Ishikawa (cell line): Measurements from ENCODE around the gene LONP1.

Experiments used
- CEBPB ChIP-seq: IDR thresholded peaks from 2 replicates; pipeline ENCODE4 v1.6.1; 2012
- CREB1 ChIP-seq: IDR thresholded peaks from 2 replicates; pipeline ENCODE4 v1.6.1; 2012; ENCODE audit warnings: low read depth
- EGR1 ChIP-seq: IDR thresholded peaks from 2 replicates; pipeline ENCODE4 v1.6.1; 2012
- EP300 ChIP-seq: IDR thresholded peaks from 2 replicates; pipeline ENCODE4 v1.6.1; 2012; ENCODE audit warnings: borderline replicate concordance
- FOXM1 ChIP-seq: IDR thresholded peaks from 2 replicates; pipeline ENCODE4 v1.6.1; 2012; ENCODE audit warnings: low read depth, borderline replicate concordance
- NFIC ChIP-seq: IDR thresholded peaks from 2 replicates; pipeline ENCODE4 v1.6.1; 2012
- RAD21 ChIP-seq: IDR thresholded peaks from 2 replicates; pipeline ENCODE4 v1.6.1; 2012; ENCODE audit warnings: low read depth
- REST ChIP-seq: IDR thresholded peaks from 2 replicates; pipeline ENCODE4 v1.6.1; 2012; ENCODE audit warnings: low read depth, mild to moderate bottlenecking
- TAF1 ChIP-seq: IDR thresholded peaks from 2 replicates; pipeline ENCODE4 v1.6.1; 2012; ENCODE audit warnings: low read depth, mild to moderate bottlenecking
- TCF12 ChIP-seq: IDR thresholded peaks from 2 replicates; pipeline ENCODE4 v1.6.1; 2012; ENCODE audit warnings: low read depth
- TEAD4 ChIP-seq: IDR thresholded peaks from 2 replicates; pipeline ENCODE4 v1.6.1; 2012
- YY1 ChIP-seq: IDR thresholded peaks from 2 replicates; pipeline ENCODE4 v1.6.1; 2012; ENCODE audit warnings: low read depth
- ZBTB7A ChIP-seq: IDR thresholded peaks from 2 replicates; pipeline ENCODE4 v1.6.1; 2012; ENCODE audit warnings: low read depth
- TF ChIP-seq, protein P1 (sequence below): IDR thresholded peaks from 2 replicates; pipeline ENCODE4 v1.6.1; 2012
- TF ChIP-seq, protein P2 (sequence below): IDR thresholded peaks from 2 replicates; pipeline ENCODE4 v1.6.1; 2012

LONP1 gene

DNA sequence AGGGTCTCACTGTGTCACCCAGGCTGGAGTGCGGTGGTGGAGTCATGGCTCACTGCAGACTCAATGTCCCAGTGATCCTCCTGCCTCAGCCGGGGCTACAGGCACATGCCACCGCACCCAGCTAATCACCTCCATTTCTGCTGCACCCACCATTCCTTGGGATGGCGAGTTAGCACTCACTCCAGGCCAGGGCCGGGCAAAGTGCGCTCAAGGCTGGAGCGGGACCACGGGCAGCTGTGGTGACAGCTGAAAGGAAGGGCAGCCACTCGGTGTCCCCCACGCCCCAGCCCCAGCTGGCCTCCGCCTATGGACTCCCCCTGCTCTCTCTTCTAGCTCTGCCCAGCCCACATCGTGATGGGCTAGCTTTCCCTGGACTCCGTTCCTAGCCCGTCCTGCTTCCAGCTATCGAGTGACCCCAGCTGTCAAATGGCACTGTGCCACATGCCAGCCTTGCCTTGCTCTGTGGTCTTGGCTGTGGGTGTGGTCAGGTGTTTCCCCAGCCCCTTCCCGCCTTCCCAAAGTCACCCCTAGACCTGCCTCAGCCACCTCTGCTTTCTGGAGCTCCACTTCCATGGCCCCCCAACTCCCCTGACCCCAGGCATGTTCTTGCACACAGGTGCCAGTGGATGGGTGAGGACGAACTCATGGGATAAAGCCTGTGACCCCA is 43.7 kb downstream of the LONP1 start:
- no peak for TF ChIP-seq TEAD4
- no peak for TF ChIP-seq EP300
- TF ChIP-seq ZBTB7A = no peak
- TF ChIP-seq, protein P1, sequence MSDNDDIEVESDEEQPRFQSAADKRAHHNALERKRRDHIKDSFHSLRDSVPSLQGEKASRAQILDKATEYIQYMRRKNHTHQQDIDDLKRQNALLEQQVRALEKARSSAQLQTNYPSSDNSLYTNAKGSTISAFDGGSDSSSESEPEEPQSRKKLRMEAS = no peak
- TF ChIP-seq TCF12 = no peak
- no peak for TF ChIP-seq CEBPB
- TF ChIP-seq, protein P2, sequence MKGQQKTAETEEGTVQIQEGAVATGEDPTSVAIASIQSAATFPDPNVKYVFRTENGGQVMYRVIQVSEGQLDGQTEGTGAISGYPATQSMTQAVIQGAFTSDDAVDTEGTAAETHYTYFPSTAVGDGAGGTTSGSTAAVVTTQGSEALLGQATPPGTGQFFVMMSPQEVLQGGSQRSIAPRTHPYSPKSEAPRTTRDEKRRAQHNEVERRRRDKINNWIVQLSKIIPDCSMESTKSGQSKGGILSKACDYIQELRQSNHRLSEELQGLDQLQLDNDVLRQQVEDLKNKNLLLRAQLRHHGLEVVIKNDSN = no peak
- no peak for TF ChIP-seq YY1

GRCh38 chr19:5674714-5675113 is 45.2 kb downstream of the LONP1 start:
- TF ChIP-seq, protein P1 = no peak
- TF ChIP-seq TEAD4 (no peak), RAD21 (no peak), CEBPB (no peak), FOXM1 (no peak), EGR1 (no peak), CREB1 (no peak), NFIC (no peak), YY1 (no peak), EP300 (no peak), TAF1 (no peak), ZBTB7A (no peak), REST (no peak), TCF12 (no peak)
- TF ChIP-seq, protein P2 = no peak

GRCh38 chr19:5673752-5674151 is 46.2 kb downstream of the LONP1 start:
- TF ChIP-seq, protein P2 = no peak
- TF ChIP-seq EGR1 (no peak), EP300 (no peak), ZBTB7A (no peak)

DNA sequence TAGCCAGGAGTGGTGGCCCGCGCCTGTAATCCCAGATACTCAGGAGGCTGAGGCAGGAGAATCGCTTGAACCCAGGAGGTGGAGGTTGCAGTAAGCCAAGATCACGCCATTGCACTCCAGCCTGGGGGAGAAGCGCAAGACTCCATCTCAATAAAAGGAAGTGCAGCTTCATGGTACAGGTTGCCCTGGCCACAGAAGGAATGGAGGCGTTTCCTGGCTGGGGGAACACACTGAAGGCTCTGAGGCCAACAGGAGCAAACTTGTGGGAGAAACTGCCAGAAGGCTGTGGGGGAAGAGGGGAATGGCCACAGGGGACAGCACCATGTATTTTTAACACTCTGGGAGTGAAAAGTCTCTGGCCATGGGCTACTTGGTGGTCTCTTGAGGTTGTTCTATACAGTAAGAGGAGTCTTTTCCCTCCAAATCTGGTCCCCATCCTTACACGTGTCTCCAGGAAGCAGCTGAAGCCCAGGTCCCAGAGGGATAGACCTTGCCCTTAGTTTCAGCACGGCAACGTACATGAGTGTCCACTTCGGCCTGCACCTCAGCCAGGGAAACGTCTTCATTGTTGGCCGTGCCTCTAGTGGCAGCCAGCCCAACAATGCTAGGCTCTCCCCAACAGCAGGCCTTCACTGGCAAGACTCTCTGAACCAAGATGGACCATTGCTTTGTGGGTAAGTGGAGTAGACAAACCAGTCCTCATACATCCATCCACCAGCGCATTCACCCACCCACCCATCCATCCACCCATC is 47.1 kb downstream of the LONP1 start:
- TF ChIP-seq REST = no peak
- TF ChIP-seq, protein P1 = no peak
- no peak for TF ChIP-seq TEAD4
- no peak for TF ChIP-seq EGR1
- no peak for TF ChIP-seq TAF1
- TF ChIP-seq, protein P2 = no peak
- no peak for TF ChIP-seq TCF12
- no peak for TF ChIP-seq CEBPB
- TF ChIP-seq YY1 = no peak
- no peak for TF ChIP-seq EP300
- no peak for TF ChIP-seq FOXM1
- no peak for TF ChIP-seq RAD21
- no peak for TF ChIP-seq CREB1
- TF ChIP-seq ZBTB7A = no peak
- TF ChIP-seq NFIC = no peak

DNA sequence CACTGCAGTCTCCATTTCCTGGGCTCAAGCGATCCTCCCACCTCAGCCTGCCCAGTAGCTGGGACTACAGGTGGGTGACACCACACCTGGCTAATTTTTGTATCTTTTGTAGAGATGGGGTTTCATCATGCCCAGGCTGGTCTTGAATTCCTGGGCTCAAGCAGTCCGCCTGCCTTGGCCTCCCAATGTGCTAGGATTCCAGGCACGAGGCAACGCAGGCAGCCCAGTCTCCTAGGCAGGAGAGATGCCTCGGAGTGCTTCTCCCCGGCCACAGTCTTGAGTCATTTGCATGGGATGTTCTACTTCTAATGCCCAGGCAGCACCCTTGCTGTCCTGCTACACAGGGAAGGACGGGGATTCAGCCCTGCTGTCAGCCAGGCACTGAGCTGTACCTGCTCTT is 48.3 kb downstream of the LONP1 start:
- TF ChIP-seq EGR1 = no peak
